Fibroblast of peridontal ligament (primary cell): ENCODE data around the gene SCAF11.

ENCODE experiments used
- DNase-seq: peaks from one replicate; pipeline ENCODE4 v3.0.0-alpha.2; 2010; ENCODE audit errors: extremely low read depth

Gene SCAF11

GRCh38 chr12:45913631-45914030, 76.7 kb downstream of the SCAF11 start:
- DNase-seq, result no peak

- no peak for DNase-seq
These were observed 77.6 kb downstream of the SCAF11 start for GRCh38 chr12:45912774-45913173.

GRCh38 chr12:45909041-45909713, 81.2 kb downstream of the SCAF11 start:
- DNase-seq, result peak; percentile 78

- DNase-seq, result no peak
These were observed 82.4 kb downstream of the SCAF11 start for GRCh38 chr12:45907955-45908354.

GRCh38 chr12:45898094-45898493, 92.3 kb downstream of the SCAF11 start:
- DNase-seq, result no peak

GRCh38 chr12:45895961-45896360, 94.4 kb downstream of the SCAF11 start:
- DNase-seq, result no peak

- DNase-seq, result peak; percentile 31
These were observed 97.1 kb downstream of the SCAF11 start for GRCh38 chr12:45893240-45893639.

GRCh38 chr12:45890276-45890675, 100.1 kb downstream of the SCAF11 start:
- no peak for DNase-seq

- no peak for DNase-seq
These were observed 102.8 kb downstream of the SCAF11 start for GRCh38 chr12:45887544-45887943.

GRCh38 chr12:45886685-45887084, 103.7 kb downstream of the SCAF11 start:
- no peak for DNase-seq

- no peak for DNase-seq
These were observed 107.2 kb downstream of the SCAF11 start for GRCh38 chr12:45883187-45883586.

- no peak for DNase-seq
These were observed 109.8 kb downstream of the SCAF11 start for GRCh38 chr12:45880533-45880932.

- no peak for DNase-seq
These were observed 110.9 kb downstream of the SCAF11 start for GRCh38 chr12:45879363-45879895.

- DNase-seq, result no peak
These were observed 111.6 kb downstream of the SCAF11 start for GRCh38 chr12:45878630-45879255.

- DNase-seq, result no peak
These were observed 113.3 kb downstream of the SCAF11 start for GRCh38 chr12:45877069-45877468.

GRCh38 chr12:45872446-45872845, 117.9 kb downstream of the SCAF11 start:
- DNase-seq, result no peak
